B cell (primary cell): ENCODE results near the gene SHISA7. TPM values are rescaled to one million over a fixed set of nuclear protein-coding genes. Genes with fewer than 3 reads are reported as not detected.

Experiments
- ATAC-seq: fragments of 200-7000 bp; cut with Tn5 transposase; one replicate; pipeline ENCODE4 v1.10.0; 2021; ENCODE audit warnings: low read depth, mild to moderate bottlenecking, moderate number of reproducible peaks, moderate library complexity
- CTCF ChIA-PET: fragments of 350-600 bp; sonication (Branson Sonifier 250); formaldehyde crosslinking; loops from one replicate; lab custom pipeline; 2021; ENCODE audit warnings: antibody characterized with exemption, inconsistent platforms; lab: Charles Lee
- POLR2A ChIA-PET: fragments of 350-600 bp; sonication (Branson Sonifier 250); formaldehyde crosslinking; loops from one replicate; lab custom pipeline; 2021; ENCODE audit warnings: antibody characterized with exemption; lab: Charles Lee
- DNase-seq: peaks from one replicate; pipeline ENCODE4 v3.0.0; 2013
- H2AFZ ChIP-seq: 2 replicates; pipeline ENCODE4 v1.6.1; 2012; ENCODE audit warnings: mild to moderate bottlenecking, low read depth, low read length; ENCODE audit not compliant: insufficient read depth, poor library complexity, severe bottlenecking
- H3K27ac ChIP-seq, 2 donors: 1 replicate in 1 of 2; 2 replicates in 1 of 2; pipeline ENCODE4 v1.5.1; 2012 to 2013; ENCODE audit warnings: low read length in 2 of 2, mild to moderate bottlenecking in 2 of 2, moderate library complexity in 1 of 2
- H3K27me3 ChIP-seq, 4 experiments: fragments of 200-600 bp in 1 of 4; sonication (generic) in 1 of 4; replicated peaks in 1 of 4; 1 replicate in 2 of 4; 2 replicates in 2 of 4; pipeline versions ENCODE4 v1.6.1 to v1.7.0; 2013 to 2016; ENCODE audit warnings: low read length in 3 of 4, mild to moderate bottlenecking in 2 of 4, mixed read lengths in 1 of 4, moderate library complexity in 1 of 4; ENCODE audit not compliant: insufficient read depth in 4 of 4, control insufficient read depth in 3 of 4; ENCODE audit errors: control extremely low read depth in 1 of 4
- H3K36me3 ChIP-seq, 2 experiments: replicated peaks in 1 of 2; 1 replicate in 1 of 2; 2 replicates in 1 of 2; pipeline versions ENCODE4 v1.6.1 to v1.7.1; 2013; ENCODE audit warnings: low read length in 1 of 2; ENCODE audit not compliant: insufficient read depth in 2 of 2, control insufficient read depth in 1 of 2; ENCODE audit errors: control extremely low read depth in 1 of 2, extremely low read depth in 1 of 2
- H3K4me1 ChIP-seq, 2 donors: fragments of 200-600 bp in 1 of 2; sonication (generic) in 1 of 2; 1 replicate in 1 of 2; 2 replicates in 1 of 2; pipeline versions ENCODE4 v1.5.1 to v1.6.1; 2013 to 2017; ENCODE audit warnings: low read length in 2 of 2; ENCODE audit not compliant: control insufficient read depth in 2 of 2, insufficient read depth in 2 of 2
- H3K4me2 ChIP-seq: replicated peaks from 2 replicates; pipeline ENCODE3; 2012; ENCODE audit warnings: mild to moderate bottlenecking, low read depth, low read length; ENCODE audit not compliant: poor library complexity, severe bottlenecking
- H3K4me3 ChIP-seq, 5 experiments: fragments of 200-600 bp in 1 of 5; sonication (generic) in 1 of 5; 1 replicate in 3 of 5; 2 replicates in 2 of 5; pipeline versions ENCODE4 v1.5.1 to v1.7.0; 2011 to 2016; ENCODE audit warnings: low read length in 4 of 5, mild to moderate bottlenecking in 4 of 5, low read depth in 2 of 5, control low read depth in 1 of 5, moderate library complexity in 1 of 5; ENCODE audit not compliant: insufficient read depth in 1 of 5; ENCODE audit errors: control extremely low read depth in 1 of 5, extremely low read depth in 1 of 5
- H3K79me2 ChIP-seq: fragments of 200-600 bp; sonication (generic); one replicate; pipeline ENCODE4 v1.6.0; 2016; ENCODE audit warnings: low read length; ENCODE audit not compliant: control insufficient read depth, insufficient read depth
- H3K9ac ChIP-seq: fragments of 200-600 bp; sonication (generic); 2 replicates; pipeline ENCODE4 v1.6.1; 2017; ENCODE audit warnings: mild to moderate bottlenecking, low read length, moderate library complexity
- H3K9me3 ChIP-seq, 3 donors: one replicate each; pipeline versions ENCODE4 v1.6.1 to v1.7.1; 2013; ENCODE audit warnings: low read length in 2 of 3; ENCODE audit not compliant: control insufficient read depth in 2 of 3, insufficient read depth in 1 of 3; ENCODE audit errors: control extremely low read depth in 1 of 3
- H4K20me1 ChIP-seq: 2 replicates; pipeline ENCODE4 v1.6.0; 2012; ENCODE audit warnings: mild to moderate bottlenecking, low read length; ENCODE audit not compliant: insufficient read depth, control insufficient read depth, poor library complexity, severe bottlenecking
- H3K27ac Mint-ChIP-seq: one replicate; pipeline ENCODE4 v1.8.0; 2021; ENCODE audit warnings: mixed read lengths
- H3K27me3 Mint-ChIP-seq: one replicate; pipeline ENCODE4 v1.8.0; 2021; ENCODE audit warnings: mixed read lengths
- H3K4me1 Mint-ChIP-seq: one replicate; pipeline ENCODE4 v1.8.0; 2021; ENCODE audit warnings: mixed read lengths
- H3K4me3 Mint-ChIP-seq: one replicate; pipeline ENCODE4 v1.8.0; 2021; ENCODE audit warnings: mixed read lengths
- H3K9me3 Mint-ChIP-seq: one replicate; pipeline ENCODE4 v1.8.0; 2022; ENCODE audit warnings: mixed read lengths; ENCODE audit not compliant: insufficient read depth
- EZH2 ChIP-seq: IDR thresholded peaks from 2 replicates; pipeline ENCODE4 v1.6.1; 2012; ENCODE audit warnings: borderline replicate concordance, low read depth, mild to moderate bottlenecking, moderate library complexity, low read length; ENCODE audit not compliant: insufficient read depth, poor library complexity, severe bottlenecking
- WGBS: methylation state at CpG from one replicate; pipeline ENCODE4 v1.1.5; 2013; ENCODE audit warnings: missing lambda C conversion rate; ENCODE audit not compliant: insufficient coverage; 5-methylcytosine and 5-hydroxymethylcytosine counted together
- intact Hi-C: fragments of 100-400 bp; cut with micrococcal nuclease; formaldehyde crosslinking; loops from one replicate; pipeline ENCODE4 v1.10.0; 2022
- polyA plus RNA-seq: library from polyadenylated mRNA; depleted of rRNA; stranded (reverse); fragments of >200 nt; gene quantifications from 2 replicates; pipeline ENCODE4 v1.2.3, GENCODE V29; 2012
- total RNA-seq, 2 donors: library from RNA; stranded (reverse); fragments of 120-200 nt in 1 of 2; gene quantifications; 1 replicate in 1 of 2; 2 replicates in 1 of 2; pipeline versions ENCODE4 v1.2.3 to v1.2.4, GENCODE V29; 2013 to 2022
- TF ChIP-seq, protein P1 (sequence below): fragments of 200-600 bp; IDR thresholded peaks from one replicate; pipeline ENCODE4 v1.8.0; 2022; ENCODE audit warnings: antibody characterized with exemption, mild to moderate bottlenecking

Gene SHISA7
- total and polyA plus RNA-seq, 2 donors (not counting 1 experiment from before 2014, with no cell fraction given): 0.06 TPM; not detected in 1

DNA sequence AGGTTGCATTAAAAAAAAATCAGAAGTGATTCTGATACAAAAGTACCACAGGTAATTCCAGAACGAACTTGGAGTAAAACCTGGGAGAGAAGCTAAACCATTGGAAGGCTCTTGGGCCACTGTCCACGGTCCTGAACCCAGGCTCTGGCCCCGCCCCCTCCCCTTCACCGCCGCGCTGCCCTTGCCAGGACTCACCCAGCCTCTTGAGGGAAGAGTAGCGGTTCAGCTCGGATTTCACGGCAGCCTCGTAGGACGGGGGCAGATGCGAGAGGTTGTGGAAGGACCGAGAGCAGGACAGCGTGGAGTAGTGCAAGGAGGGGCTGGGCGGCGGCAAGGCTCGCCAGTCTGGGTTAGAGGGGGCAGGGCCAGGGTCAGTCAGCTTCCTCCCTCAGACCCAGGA, 5.7 kb downstream of the SHISA7 start:
- no peak overlapping the region for H3K9ac ChIP-seq
- DNase-seq (no peak), ATAC-seq (no peak)
- no peak overlapping the region for H3K4me2 ChIP-seq
- H3K4me1 Mint-ChIP-seq: peaks cover 14% of the 10 kb centered on the region
- no peak overlapping the region for H3K27ac Mint-ChIP-seq
- WGBS: 6% methylated on average over 17 of the region's 17 CpGs
- intact Hi-C loops: no loop called here
- H3K4me3 Mint-ChIP-seq: no peak overlapping the region
- no peaks in the 10 kb centered on the region for H3K79me2 ChIP-seq
- ChIA-PET CTCF (interaction anchor here (1.2 kb wide), 1 partner anchor 30 kb away, joined by 3 read pairs; no protein-coding TSS in a partner anchor), POLR2A (no interaction called here)
- peaks cover 0 to 31% (median 0%) of the 10 kb centered on the region in 3 donors for H3K9me3 ChIP-seq
- H3K27me3 Mint-ChIP-seq: peaks cover 54% of the 10 kb centered on the region
- TF ChIP-seq EZH2: no peak
- TF ChIP-seq, protein P1, sequence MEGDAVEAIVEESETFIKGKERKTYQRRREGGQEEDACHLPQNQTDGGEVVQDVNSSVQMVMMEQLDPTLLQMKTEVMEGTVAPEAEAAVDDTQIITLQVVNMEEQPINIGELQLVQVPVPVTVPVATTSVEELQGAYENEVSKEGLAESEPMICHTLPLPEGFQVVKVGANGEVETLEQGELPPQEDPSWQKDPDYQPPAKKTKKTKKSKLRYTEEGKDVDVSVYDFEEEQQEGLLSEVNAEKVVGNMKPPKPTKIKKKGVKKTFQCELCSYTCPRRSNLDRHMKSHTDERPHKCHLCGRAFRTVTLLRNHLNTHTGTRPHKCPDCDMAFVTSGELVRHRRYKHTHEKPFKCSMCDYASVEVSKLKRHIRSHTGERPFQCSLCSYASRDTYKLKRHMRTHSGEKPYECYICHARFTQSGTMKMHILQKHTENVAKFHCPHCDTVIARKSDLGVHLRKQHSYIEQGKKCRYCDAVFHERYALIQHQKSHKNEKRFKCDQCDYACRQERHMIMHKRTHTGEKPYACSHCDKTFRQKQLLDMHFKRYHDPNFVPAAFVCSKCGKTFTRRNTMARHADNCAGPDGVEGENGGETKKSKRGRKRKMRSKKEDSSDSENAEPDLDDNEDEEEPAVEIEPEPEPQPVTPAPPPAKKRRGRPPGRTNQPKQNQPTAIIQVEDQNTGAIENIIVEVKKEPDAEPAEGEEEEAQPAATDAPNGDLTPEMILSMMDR: no peak
- no peak overlapping the region for H2AFZ ChIP-seq
- no peaks in the 10 kb centered on the region for H4K20me1 ChIP-seq
- no peak overlapping the region for H3K4me3 ChIP-seq
- peaks cover 21 to 31% of the 10 kb centered on the region in 2 donors for H3K4me1 ChIP-seq
- H3K27me3 ChIP-seq: peaks cover 0 to 77% (median 53%) of the 10 kb centered on the region in 4 experiments
- H3K9me3 Mint-ChIP-seq: no peaks in the 10 kb centered on the region
- H3K36me3 ChIP-seq: no peaks in the 10 kb centered on the region
- H3K27ac ChIP-seq: no peak overlapping the region

- POLR2A ChIA-PET: no interaction called here
- peaks cover 0 to 80% (median 54%) of the 10 kb centered on the region in 4 experiments for H3K27me3 ChIP-seq
- peaks cover 57% of the 10 kb centered on the region for H3K27me3 Mint-ChIP-seq
Observed at GRCh38 chr19:55436847-55437246, 6.3 kb downstream of the SHISA7 start.

More at GRCh38 chr19:55436847-55437246, 6.3 kb downstream of the SHISA7 start:
- Mint-ChIP-seq H3K4me3 (no peak overlapping the region), H3K4me1 (peaks cover 12% of the 10 kb centered on the region), H3K9me3 (no peaks in the 10 kb centered on the region), H3K27ac (no peak overlapping the region)
- Histone ChIP-seq H3K9me3 (peaks cover 0 to 35% (median 0%) of the 10 kb centered on the region in 3 donors), H3K27ac (no peak overlapping the region), H3K4me1 (peaks cover 19 to 28% of the 10 kb centered on the region in 2 donors), H3K4me2 (no peak overlapping the region), H4K20me1 (no peaks in the 10 kb centered on the region), H2AFZ (no peak overlapping the region), H3K79me2 (no peaks in the 10 kb centered on the region), H3K4me3 (no peak overlapping the region), H3K9ac (no peak overlapping the region), H3K36me3 (no peaks in the 10 kb centered on the region)
- 50% methylated on average over 8 of the region's 8 CpGs for WGBS
- no peak for DNase-seq
- intact Hi-C loops: no loop called here
- TF ChIP-seq, protein P1: no peak
- no peak for TF ChIP-seq EZH2
- CTCF ChIA-PET: interaction anchor here (1.2 kb wide), 1 partner anchor 30 kb away, joined by 3 read pairs; no protein-coding TSS in a partner anchor
- ATAC-seq: no peak
